OCI-LY7 (cell line): ENCODE measurements around the gene MYL3. TPM values are rescaled to one million over a fixed set of nuclear protein-coding genes. Genes with fewer than 3 reads are reported as not detected.

Experiments used
- BruUV-seq: library from RNA; stranded (reverse); fragments of 400-500 nt; replicated peaks from 2 replicates; lab custom pipeline; 2021; lab: Mats Ljungman, UMichigan
- CTCF ChIA-PET: fragments of 300-600 bp; sonication (Branson Sonifier 250); formaldehyde crosslinking; loops from one replicate; lab custom pipeline; 2022; ENCODE audit warnings: antibody characterized with exemption; ENCODE audit not compliant: unreplicated experiment; lab: Charles Lee
- POLR2A ChIA-PET: fragments of 300-600 bp; sonication (Branson Sonifier 250); formaldehyde crosslinking; loops from one replicate; lab custom pipeline; 2022; ENCODE audit warnings: antibody characterized with exemption; lab: Charles Lee
- DNase-seq: peaks from one replicate; pipeline ENCODE4 v3.0.0-alpha.2; 2015; ENCODE audit warnings: low spot score
- H2AFZ ChIP-seq: fragments of 200-600 bp; sonication (generic), shearing (Covaris generic); 2 replicates; pipeline ENCODE4 v1.6.1; 2014; ENCODE audit warnings: mild to moderate bottlenecking, antibody characterized with exemption, low read length, moderate library complexity
- H3K27ac ChIP-seq: fragments of 200-600 bp; sonication (generic); 2 replicates; pipeline ENCODE4 v1.5.1; 2014; ENCODE audit warnings: mixed run types, low read depth, mild to moderate bottlenecking, moderate library complexity, low read length, inconsistent platforms; ENCODE audit not compliant: poor library complexity, severe bottlenecking
- H3K36me3 ChIP-seq: fragments of 200-600 bp; sonication (generic); 2 replicates; pipeline ENCODE4 v1.6.1; 2014; ENCODE audit warnings: mild to moderate bottlenecking, antibody characterized with exemption, low read length, moderate library complexity, mixed read lengths; ENCODE audit not compliant: insufficient read depth
- H3K4me1 ChIP-seq: fragments of 200-600 bp; sonication (generic); 2 replicates; pipeline ENCODE4 v1.5.1; 2014; ENCODE audit warnings: mild to moderate bottlenecking, low read length; ENCODE audit not compliant: insufficient read depth, poor library complexity, severe bottlenecking
- H3K4me2 ChIP-seq: fragments of 200-600 bp; sonication (generic); 2 replicates; pipeline ENCODE4 v1.6.1; 2014; ENCODE audit warnings: mild to moderate bottlenecking, low read length
- H3K4me3 ChIP-seq: fragments of 200-600 bp; sonication (generic); 2 replicates; pipeline ENCODE4 v1.5.1; 2014; ENCODE audit warnings: mild to moderate bottlenecking, low read depth, low read length; ENCODE audit not compliant: poor library complexity, severe bottlenecking
- H3K79me2 ChIP-seq: fragments of 200-600 bp; sonication (generic); 2 replicates; pipeline ENCODE4 v1.6.1; 2016; ENCODE audit warnings: low read depth, mild to moderate bottlenecking, low read length, moderate library complexity, mixed read lengths; ENCODE audit not compliant: insufficient read depth
- H3K9me2 ChIP-seq: fragments of 200-600 bp; sonication (generic); 2 replicates; pipeline ENCODE4 v1.6.1; 2016; ENCODE audit warnings: mild to moderate bottlenecking, low read length, mixed read lengths; ENCODE audit not compliant: insufficient read depth
- H3K9me3 ChIP-seq: fragments of 200-600 bp; sonication (generic); 2 replicates; pipeline ENCODE4 v1.6.1; 2014; ENCODE audit warnings: mild to moderate bottlenecking, mixed run types, low read length, mixed read lengths
- H4K20me1 ChIP-seq: fragments of 200-600 bp; sonication (generic); 2 replicates; pipeline ENCODE4 v1.6.1; 2014; ENCODE audit warnings: mild to moderate bottlenecking, antibody characterized with exemption, low read length, moderate library complexity, mixed read lengths; ENCODE audit not compliant: insufficient read depth
- EZH2phosphoT487 ChIP-seq: fragments of 200-600 bp; sonication (generic); IDR thresholded peaks from 2 replicates; pipeline ENCODE4 v1.6.1; 2018; ENCODE audit warnings: low read depth, borderline replicate concordance, mild to moderate bottlenecking, mixed run types, antibody characterized with exemption, low read length, moderate library complexity, mixed read lengths
- intact Hi-C: fragments of 100-400 bp; cut with micrococcal nuclease; formaldehyde crosslinking; loops from one replicate; pipeline ENCODE4 v1.10.0; 2022; ENCODE audit not compliant: unreplicated experiment
- total RNA-seq, 2 experiments: library from RNA; depleted of rRNA in 1 of 2; stranded (reverse); fragments of >200 nt in 1 of 2; shearing (Covaris generic) in 1 of 2; gene quantifications; 2 replicates each; pipeline ENCODE4 v1.2.3, GENCODE V29; 2014 to 2022
- TF ChIP-seq, protein P1 (sequence below): fragments of 200-600 bp; sonication (generic); conservative IDR thresholded peaks from 2 replicates; pipeline ENCODE4 v1.5.1; 2014; ENCODE audit warnings: mild to moderate bottlenecking, antibody characterized with exemption, low read length, moderate library complexity, mixed read lengths

The MYL3 gene
- total RNA-seq, 2 experiments from 2014 or later = not detected

DNA sequence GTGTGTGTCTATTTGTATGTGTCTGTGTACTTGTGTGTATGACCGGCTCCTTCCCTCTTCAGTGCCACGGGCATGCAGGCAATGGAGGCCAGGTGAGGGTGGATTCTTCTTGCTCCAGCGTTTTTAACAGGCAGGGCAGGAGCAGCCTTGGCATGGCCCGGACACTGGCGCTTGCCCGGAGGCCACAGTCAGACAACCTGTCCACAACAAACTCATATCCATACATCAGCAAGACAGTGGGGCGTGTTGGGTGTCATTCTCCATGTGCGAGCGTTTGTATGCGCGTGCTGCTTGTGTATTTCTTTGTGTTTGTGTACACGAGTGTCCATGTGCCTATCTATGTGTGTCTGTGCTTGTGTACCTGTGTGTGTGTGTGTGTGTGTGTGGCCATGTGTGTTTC lies 44.0 kb upstream of the MYL3 start:
- H3K79me2 ChIP-seq = no peaks in the 10 kb centered on the region
- no peaks in the 10 kb centered on the region for H3K36me3 ChIP-seq
- CTCF ChIA-PET = no interaction called here
- H3K27ac ChIP-seq = no peak overlapping the region
- DNase-seq = no peak
- TF ChIP-seq EZH2phosphoT487 = no peak
- TF ChIP-seq, protein P1, sequence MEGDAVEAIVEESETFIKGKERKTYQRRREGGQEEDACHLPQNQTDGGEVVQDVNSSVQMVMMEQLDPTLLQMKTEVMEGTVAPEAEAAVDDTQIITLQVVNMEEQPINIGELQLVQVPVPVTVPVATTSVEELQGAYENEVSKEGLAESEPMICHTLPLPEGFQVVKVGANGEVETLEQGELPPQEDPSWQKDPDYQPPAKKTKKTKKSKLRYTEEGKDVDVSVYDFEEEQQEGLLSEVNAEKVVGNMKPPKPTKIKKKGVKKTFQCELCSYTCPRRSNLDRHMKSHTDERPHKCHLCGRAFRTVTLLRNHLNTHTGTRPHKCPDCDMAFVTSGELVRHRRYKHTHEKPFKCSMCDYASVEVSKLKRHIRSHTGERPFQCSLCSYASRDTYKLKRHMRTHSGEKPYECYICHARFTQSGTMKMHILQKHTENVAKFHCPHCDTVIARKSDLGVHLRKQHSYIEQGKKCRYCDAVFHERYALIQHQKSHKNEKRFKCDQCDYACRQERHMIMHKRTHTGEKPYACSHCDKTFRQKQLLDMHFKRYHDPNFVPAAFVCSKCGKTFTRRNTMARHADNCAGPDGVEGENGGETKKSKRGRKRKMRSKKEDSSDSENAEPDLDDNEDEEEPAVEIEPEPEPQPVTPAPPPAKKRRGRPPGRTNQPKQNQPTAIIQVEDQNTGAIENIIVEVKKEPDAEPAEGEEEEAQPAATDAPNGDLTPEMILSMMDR = no peak
- H3K4me2 ChIP-seq = no peak overlapping the region
- H3K9me3 ChIP-seq = no peaks in the 10 kb centered on the region
- no peak overlapping the region for H2AFZ ChIP-seq
- intact Hi-C loops = no loop called here
- H4K20me1 ChIP-seq = no peaks in the 10 kb centered on the region
- POLR2A ChIA-PET = no interaction called here
- no peaks in the 10 kb centered on the region for H3K9me2 ChIP-seq
- no peak overlapping the region for H3K4me3 ChIP-seq
- H3K4me1 ChIP-seq = peaks cover 11% of the 10 kb centered on the region
- BruUV-seq = no TSS peak

DNA sequence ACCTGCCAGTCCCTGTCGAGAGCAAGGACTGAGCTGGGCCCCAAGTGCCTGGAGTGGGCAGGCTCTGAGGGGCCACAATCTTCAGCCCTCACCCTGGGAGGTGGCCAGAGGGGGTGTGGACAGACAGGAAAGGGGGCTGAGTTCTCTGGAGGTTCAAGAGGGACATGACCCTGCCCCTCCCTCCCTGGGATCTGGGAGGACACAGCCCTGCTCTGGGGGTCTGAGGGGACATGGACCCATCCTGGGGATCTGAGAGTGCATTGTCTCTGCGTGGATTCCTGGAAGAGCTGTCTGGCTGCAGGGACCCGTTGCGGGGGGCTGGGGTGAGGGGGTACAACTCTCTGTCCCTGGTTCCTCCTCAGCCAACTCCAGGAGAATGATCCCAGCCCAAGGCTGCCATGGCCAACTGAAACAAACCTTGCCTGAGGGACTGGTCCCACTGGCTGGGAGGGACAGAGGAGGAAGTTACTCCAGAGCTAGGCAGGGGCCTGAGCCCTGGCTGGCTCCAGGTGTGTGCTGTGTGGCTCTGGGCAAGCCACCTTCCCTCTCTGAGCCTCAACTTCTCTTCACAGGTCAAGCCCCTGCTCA lies 43.3 kb upstream of the MYL3 start:
- POLR2A ChIA-PET = no interaction called here
- Histone ChIP-seq H3K4me2 (no peak overlapping the region), H3K4me3 (no peak overlapping the region), H3K36me3 (no peaks in the 10 kb centered on the region), H3K9me2 (no peaks in the 10 kb centered on the region), H2AFZ (no peak overlapping the region), H3K9me3 (no peaks in the 10 kb centered on the region), H4K20me1 (no peaks in the 10 kb centered on the region), H3K27ac (no peak overlapping the region), H3K4me1 (peaks cover 11% of the 10 kb centered on the region), H3K79me2 (no peaks in the 10 kb centered on the region)
- DNase-seq = no peak
- intact Hi-C loops = no loop called here
- no TSS peak for BruUV-seq
- TF ChIP-seq, protein P1 = no peak
- no peak for TF ChIP-seq EZH2phosphoT487
- CTCF ChIA-PET = no interaction called here

DNA sequence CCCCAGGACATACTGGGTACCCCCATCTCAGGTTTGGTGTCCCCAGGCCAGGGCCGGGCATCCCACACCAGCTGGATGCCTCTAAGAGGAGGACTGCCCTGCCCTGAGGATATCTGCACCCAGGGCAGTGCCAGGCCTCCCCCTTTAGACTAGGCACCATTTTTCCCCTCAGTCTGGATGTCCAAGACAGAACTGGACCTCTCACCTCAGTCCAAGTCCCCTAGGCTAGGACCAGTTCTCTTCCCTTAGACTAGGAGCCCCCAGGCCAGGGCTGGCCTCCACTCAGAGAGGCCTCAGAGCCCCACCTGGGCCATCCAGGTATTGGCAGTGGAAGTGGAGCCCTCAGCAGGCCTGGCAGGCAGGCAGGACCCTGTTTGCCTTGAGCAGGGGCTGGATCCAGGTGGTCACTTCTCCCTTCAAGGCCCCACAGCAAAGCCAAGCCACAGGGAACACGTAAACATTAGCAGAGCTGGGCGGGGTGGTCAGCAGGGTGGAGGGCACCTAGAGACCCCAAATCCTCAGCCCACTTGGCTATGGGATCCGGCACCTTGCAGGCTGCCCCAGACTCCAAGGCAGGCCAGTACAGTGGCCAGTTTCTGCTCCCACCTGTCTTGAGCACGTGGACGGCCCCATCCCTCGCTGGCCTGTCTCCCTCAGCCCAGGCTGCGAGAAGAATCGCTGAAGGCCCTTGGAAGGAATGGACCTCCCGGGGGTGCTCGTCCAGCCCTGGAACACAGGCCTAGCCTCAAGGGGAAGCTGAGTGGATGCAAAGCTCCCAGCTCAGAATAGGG lies 42.6 kb upstream of the MYL3 start:
- intact Hi-C loops = no loop called here
- BruUV-seq = no TSS peak
- Histone ChIP-seq H3K4me1 (peaks cover 11% of the 10 kb centered on the region), H3K79me2 (no peaks in the 10 kb centered on the region), H4K20me1 (no peaks in the 10 kb centered on the region), H2AFZ (no peak overlapping the region), H3K36me3 (no peaks in the 10 kb centered on the region), H3K27ac (no peak overlapping the region), H3K9me3 (no peaks in the 10 kb centered on the region), H3K4me2 (no peak overlapping the region), H3K4me3 (no peak overlapping the region), H3K9me2 (no peaks in the 10 kb centered on the region)
- POLR2A ChIA-PET = no interaction called here
- TF ChIP-seq, protein P1 = no peak
- TF ChIP-seq EZH2phosphoT487 = no peak
- no peak for DNase-seq
- CTCF ChIA-PET = no interaction called here
